Esophagus (tissue), 2 donors: ENCODE results near the gene DDX10. TPM values are rescaled to one million over a fixed set of nuclear protein-coding genes. Genes with fewer than 3 reads are reported as not detected.

ENCODE experiments used
- H3K27ac ChIP-seq, 2 donors: one replicate each; pipeline ENCODE4 v1.5.1; 2013; ENCODE audit warnings: low read depth in 2 of 2, mild to moderate bottlenecking in 2 of 2, inconsistent platforms in 1 of 2, low read length in 1 of 2, moderate library complexity in 1 of 2
- H3K27me3 ChIP-seq, 2 donors: one replicate each; pipeline ENCODE4 v1.6.1; 2013; ENCODE audit warnings: low read length in 2 of 2, control low read depth in 1 of 2, mild to moderate bottlenecking in 1 of 2; ENCODE audit not compliant: insufficient read depth in 2 of 2, control insufficient read depth in 1 of 2
- H3K36me3 ChIP-seq, 2 donors: one replicate each; pipeline ENCODE4 v1.6.1; 2013; ENCODE audit warnings: low read length in 1 of 2; ENCODE audit not compliant: control insufficient read depth in 2 of 2, insufficient read depth in 2 of 2
- H3K4me1 ChIP-seq, 2 donors: one replicate each; pipeline ENCODE4 v1.6.1; 2013; ENCODE audit warnings: low read length in 1 of 2; ENCODE audit not compliant: control insufficient read depth in 2 of 2, insufficient read depth in 2 of 2
- H3K4me3 ChIP-seq, 2 donors: one replicate each; pipeline ENCODE4 v1.5.1; 2013; ENCODE audit warnings: low read length in 2 of 2, mild to moderate bottlenecking in 2 of 2, low read depth in 1 of 2, moderate library complexity in 1 of 2
- H3K9me3 ChIP-seq, 2 donors: one replicate each; pipeline ENCODE4 v1.6.1; 2013; ENCODE audit warnings: mild to moderate bottlenecking in 2 of 2, low read depth in 1 of 2, low read length in 1 of 2, moderate library complexity in 1 of 2; ENCODE audit not compliant: control insufficient read depth in 2 of 2, insufficient read depth in 1 of 2
- WGBS, 2 donors: extraction: QIAGEN DNeasy Blood & Tissue Kit; methylation state at CpG; one replicate each; pipeline ENCODE4 v1.1.7; 2013; 5-methylcytosine and 5-hydroxymethylcytosine counted together
- polyA plus RNA-seq, 2 donors: library from polyadenylated mRNA; stranded (reverse); fragments of 200-250 nt; gene quantifications; one replicate each; pipeline ENCODE4 v1.2.3, GENCODE V29; 2013
- donor health status: healthy with polysubstance abuse.
- donor health status: Bipolar disorder and iron deficiency.

Gene DDX10
- polyA plus RNA-seq, 2 donors = 11.8 to 12.9 TPM

DNA sequence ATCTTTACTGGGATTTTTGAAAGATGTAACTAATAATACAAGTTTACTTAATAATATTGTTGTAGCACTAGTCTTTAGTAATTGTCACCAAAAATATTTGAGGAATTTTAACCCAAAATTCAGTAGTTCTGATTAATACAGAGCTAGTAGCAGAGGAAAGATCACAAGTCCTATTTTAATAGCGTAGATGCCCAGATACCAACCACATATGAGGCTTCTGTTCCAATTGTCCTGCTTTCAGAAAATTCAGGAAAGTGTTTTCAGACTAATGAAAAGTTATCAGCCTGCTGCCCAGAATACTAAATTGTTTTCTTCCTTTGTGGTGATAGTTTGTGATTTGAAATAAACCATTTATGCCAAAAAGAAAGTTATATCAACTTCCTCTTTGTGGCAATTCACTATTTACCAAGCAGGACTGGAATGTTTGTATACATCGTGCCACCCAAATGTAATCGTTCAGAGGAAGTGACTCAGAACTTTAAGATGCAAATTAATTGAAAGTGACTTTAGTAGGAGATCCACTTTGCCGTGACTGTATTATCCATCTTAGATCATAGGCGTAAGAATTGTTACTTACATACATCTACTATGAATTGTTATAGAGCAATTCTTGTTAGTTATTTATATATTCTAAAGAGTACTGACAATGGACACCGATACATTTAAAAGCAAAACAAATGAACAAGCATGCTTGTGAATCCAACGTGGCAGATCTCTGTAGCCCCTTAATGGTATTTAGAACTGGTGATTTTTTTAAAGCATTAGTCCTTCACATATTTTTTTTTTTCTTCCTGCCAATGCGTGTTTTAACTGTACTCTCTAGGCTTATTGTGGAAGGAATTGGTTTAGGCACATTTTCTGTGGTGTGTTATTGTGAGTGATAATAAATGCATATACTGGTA is 231.0 kb downstream of the DDX10 start:
- H3K27ac ChIP-seq = no peak overlapping the region
- no peaks in the 10 kb centered on the region for H3K9me3 ChIP-seq
- no peaks in the 10 kb centered on the region for H3K4me1 ChIP-seq
- WGBS, 2 donors = 50 to 60% methylated on average over 8 of the region's 8 CpGs
- H3K27me3 ChIP-seq = no peaks in the 10 kb centered on the region
- no peaks in the 10 kb centered on the region for H3K36me3 ChIP-seq
- no peak overlapping the region for H3K4me3 ChIP-seq

DNA sequence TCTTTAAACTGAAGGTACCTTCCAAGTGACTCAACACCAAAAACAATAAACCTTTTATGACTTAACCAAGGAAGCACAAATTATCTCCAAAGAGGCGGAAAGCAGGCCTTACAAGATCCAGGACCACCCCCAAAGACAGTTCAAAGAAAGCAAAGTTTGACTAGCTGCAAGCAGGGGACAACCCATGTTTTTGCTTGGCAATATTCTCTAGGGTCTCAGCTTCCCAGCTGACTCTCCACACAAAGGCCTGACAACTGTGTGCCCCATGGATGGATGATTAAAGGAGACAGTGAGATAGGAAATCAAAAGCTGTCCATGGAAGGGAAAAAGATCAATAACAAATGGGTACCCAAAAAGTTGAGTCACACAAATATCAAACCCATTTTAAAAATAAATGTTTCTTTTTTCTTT is 232.2 kb downstream of the DDX10 start:
- H3K4me1 ChIP-seq = no peaks in the 10 kb centered on the region
- 79 to 95% methylated on average over 1 of the region's 1 CpG for WGBS, 2 donors
- no peak overlapping the region for H3K27ac ChIP-seq
- no peak overlapping the region for H3K4me3 ChIP-seq
- H3K36me3 ChIP-seq = no peaks in the 10 kb centered on the region
- H3K9me3 ChIP-seq = no peaks in the 10 kb centered on the region
- no peaks in the 10 kb centered on the region for H3K27me3 ChIP-seq

DNA sequence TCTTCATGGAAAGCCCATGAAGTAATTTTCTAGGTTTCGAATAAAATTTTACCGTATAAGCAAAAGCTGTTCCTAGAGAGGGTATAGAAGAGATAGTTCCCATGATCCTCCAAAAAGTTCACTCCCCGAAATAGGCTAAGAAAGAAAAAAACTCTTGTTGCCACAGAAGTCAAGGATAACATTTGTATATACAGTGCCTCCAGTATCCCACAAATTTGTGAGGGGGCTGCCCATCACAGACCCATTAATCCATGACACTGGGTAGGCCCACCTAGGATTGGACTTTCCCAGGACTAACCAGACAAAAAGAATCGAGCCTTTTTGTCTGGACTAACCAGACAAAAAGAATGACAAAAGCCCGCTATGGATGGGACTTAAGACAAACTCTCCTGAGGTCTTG is 233.0 kb downstream of the DDX10 start:
- no peaks in the 10 kb centered on the region for H3K27me3 ChIP-seq

DNA sequence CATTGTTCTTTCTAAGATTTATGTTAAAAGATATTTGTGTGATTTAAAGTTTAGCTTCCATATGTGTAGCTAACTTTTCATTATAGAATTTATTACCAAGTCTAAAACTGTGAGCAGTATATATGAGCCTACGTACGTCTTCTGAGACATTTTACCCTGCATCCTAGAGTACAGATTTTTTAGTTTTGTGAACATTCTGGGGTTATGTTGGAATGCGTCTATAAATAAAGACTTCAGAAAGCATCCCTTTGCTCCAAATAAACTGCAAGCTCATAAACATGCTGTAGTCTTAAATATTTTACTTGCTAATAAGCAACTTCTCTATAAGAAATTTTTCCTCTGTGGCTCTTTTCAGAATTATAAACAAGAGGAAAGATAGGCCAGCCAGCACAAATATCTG is 236.5 kb downstream of the DDX10 start:
- H3K9me3 ChIP-seq = no peaks in the 10 kb centered on the region
- no peak overlapping the region for H3K4me3 ChIP-seq
- H3K27me3 ChIP-seq = no peaks in the 10 kb centered on the region
- no peak overlapping the region for H3K27ac ChIP-seq
- no peaks in the 10 kb centered on the region for H3K36me3 ChIP-seq
- WGBS, 2 donors = 92 to 93% methylated on average over 3 of the region's 3 CpGs
- no peaks in the 10 kb centered on the region for H3K4me1 ChIP-seq

More for the DNA sequence above, 233.0 kb downstream of the DDX10 start:
- Histone ChIP-seq H3K4me1 (no peaks in the 10 kb centered on the region), H3K36me3 (no peaks in the 10 kb centered on the region), H3K4me3 (no peak overlapping the region), H3K9me3 (no peaks in the 10 kb centered on the region), H3K27ac (no peak overlapping the region)
- 98% methylated on average over 5 of the region's 5 CpGs for WGBS, 2 donors

DNA sequence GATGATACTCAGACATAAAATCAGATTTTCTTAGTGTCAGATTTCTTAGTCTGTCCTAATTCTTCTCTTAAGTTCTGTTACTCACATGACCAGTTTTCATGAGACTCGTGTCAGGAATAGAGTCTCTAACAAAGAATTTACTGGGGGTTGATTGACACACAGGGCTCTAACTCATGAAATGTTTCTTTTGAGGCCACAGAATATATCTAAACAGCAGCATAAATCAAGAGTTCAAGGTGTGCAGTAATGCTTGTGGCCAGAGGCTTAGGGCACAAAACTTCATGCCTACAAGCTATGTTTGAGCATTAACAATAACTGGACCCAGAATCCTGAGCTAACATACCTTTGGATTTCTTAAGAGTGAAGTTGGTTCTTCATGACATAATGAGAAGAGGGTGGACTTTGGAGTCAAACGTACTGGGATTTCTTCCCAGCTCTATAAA is 237.2 kb downstream of the DDX10 start:
- Histone ChIP-seq H3K36me3 (no peaks in the 10 kb centered on the region), H3K9me3 (no peaks in the 10 kb centered on the region), H3K27me3 (no peaks in the 10 kb centered on the region), H3K27ac (no peak overlapping the region), H3K4me3 (no peak overlapping the region), H3K4me1 (no peaks in the 10 kb centered on the region)
- WGBS, 2 donors = 50 to 75% methylated on average over 2 of the region's 2 CpGs

DNA sequence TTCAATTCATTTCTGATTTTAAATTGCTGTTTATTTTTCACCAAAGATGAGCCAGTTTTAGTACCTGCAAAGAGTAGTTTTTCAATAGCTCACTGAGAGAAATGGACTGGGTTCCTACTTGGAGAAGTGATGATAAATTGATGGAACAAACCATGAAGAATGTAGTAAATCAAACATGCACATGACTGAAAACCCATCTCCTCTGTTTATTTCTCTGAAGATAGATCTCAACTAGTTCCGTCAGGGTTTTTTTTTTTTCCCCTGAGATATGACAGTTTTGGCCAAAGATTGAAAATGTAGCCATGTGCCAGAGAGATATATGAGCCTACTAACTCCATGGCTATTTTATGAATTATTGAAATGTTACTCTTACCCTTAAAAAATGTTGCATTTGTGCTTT is 239.6 kb downstream of the DDX10 start:
- Histone ChIP-seq H3K36me3 (no peaks in the 10 kb centered on the region), H3K27ac (no peak overlapping the region), H3K9me3 (no peaks in the 10 kb centered on the region), H3K27me3 (no peaks in the 10 kb centered on the region), H3K4me3 (no peak overlapping the region), H3K4me1 (no peaks in the 10 kb centered on the region)
- WGBS, 2 donors = 81 to 84% methylated on average over 1 of the region's 1 CpG

DNA sequence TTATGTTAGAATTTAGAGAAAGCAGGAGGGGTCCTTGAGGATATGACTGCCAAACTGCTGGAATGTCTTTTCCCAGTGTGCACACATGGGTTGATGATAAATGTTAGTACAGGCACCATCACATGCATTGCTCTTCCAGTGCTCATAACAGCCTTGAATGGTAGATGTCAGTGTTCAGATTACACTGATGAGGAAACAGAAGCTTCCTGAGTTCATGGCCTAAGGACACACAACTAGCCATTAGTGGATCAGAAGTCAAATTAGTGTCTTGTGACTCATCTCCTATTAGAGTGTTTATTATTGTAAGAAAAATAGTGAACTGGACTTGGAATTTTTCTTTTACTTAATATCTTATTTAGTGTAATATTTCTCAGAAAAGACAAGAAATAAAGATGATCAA is 241.5 kb downstream of the DDX10 start:
- H3K4me1 ChIP-seq = no peaks in the 10 kb centered on the region
- no peak overlapping the region for H3K4me3 ChIP-seq
- no peaks in the 10 kb centered on the region for H3K27me3 ChIP-seq
- H3K9me3 ChIP-seq = no peaks in the 10 kb centered on the region
- no peak overlapping the region for H3K27ac ChIP-seq
- no peaks in the 10 kb centered on the region for H3K36me3 ChIP-seq

DNA sequence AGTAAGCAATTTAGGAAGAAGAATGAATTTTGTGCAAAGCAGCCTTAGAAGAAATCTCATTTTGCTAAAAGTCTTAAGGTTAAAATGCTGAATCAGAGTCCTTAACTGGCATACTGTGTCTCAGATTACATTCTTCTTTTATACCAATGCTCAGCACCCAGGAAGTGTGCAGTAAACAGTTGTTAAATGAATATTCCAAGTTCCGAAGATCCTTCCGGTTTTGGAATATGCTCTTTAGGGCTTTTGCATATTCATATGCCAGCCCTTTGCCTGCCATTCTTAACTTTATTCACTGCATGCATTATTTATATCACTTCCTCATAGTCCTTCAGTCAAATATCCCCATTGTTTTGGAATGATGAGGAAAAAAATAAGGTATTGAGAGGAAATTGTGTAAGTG is 242.0 kb downstream of the DDX10 start:
- Histone ChIP-seq H3K27me3 (no peaks in the 10 kb centered on the region), H3K36me3 (no peaks in the 10 kb centered on the region), H3K9me3 (no peaks in the 10 kb centered on the region), H3K4me1 (no peaks in the 10 kb centered on the region), H3K27ac (no peak overlapping the region), H3K4me3 (no peak overlapping the region)
- 68 to 80% methylated on average over 2 of the region's 2 CpGs for WGBS, 2 donors

DNA sequence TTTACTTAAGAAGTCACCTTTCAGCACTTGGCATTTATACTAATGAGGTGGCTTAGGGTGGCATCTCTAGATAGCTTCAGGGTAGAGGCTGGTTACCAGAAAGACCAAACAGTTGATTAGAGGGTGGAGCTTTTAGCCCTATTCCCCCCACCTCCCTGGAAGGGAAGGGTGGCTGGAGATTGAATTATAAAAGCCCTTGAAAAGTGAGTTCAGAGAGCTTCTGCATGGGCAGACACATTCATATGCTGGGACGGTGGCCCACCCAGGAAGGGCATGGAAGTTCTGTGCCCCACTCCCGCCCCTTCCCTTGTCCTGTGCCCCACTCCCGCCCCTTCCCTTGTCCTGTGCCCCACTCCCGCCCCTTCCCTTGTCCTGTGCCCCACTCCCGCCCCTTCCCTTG is 244.2 kb downstream of the DDX10 start:
- 98 to 100% methylated on average over 2 to 5 of the region's 5 CpGs for WGBS, 2 donors
- no peaks in the 10 kb centered on the region for H3K36me3 ChIP-seq
- no peaks in the 10 kb centered on the region for H3K27me3 ChIP-seq
- H3K9me3 ChIP-seq = no peaks in the 10 kb centered on the region
- no peaks in the 10 kb centered on the region for H3K4me1 ChIP-seq
- no peak overlapping the region for H3K4me3 ChIP-seq
- H3K27ac ChIP-seq = no peak overlapping the region

DNA sequence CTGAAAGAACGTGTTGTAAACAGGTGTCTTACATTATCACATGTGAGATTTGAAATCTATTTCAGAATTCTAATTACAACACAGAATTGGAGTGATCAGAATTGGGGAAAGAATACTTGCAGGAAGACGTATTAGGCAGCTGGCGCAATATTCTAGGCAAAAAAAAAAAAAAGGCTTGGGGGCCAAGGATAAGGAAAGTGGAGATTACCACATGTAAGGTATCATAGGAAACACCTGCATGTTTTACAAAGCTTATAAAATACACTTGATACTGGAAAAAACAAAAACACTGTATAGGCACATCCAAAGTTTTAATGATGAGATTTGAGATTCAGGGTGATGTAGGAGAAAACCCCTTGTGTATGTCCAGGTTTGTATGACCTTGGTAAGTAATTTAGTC is 245.1 kb downstream of the DDX10 start:
- Histone ChIP-seq H3K27ac (no peak overlapping the region), H3K27me3 (no peaks in the 10 kb centered on the region), H3K4me3 (no peak overlapping the region), H3K4me1 (no peaks in the 10 kb centered on the region), H3K36me3 (no peaks in the 10 kb centered on the region), H3K9me3 (no peaks in the 10 kb centered on the region)
- WGBS, 2 donors = 94 to 96% methylated on average over 3 of the region's 3 CpGs
